Right lobe of liver (tissue), 4 donors: ENCODE results near the gene CALY.

Source experiments
- CTCF ChIP-seq, 4 donors: fragments of 200-600 bp in 3 of 4; fragments of 450-650 bp in 1 of 4; IDR thresholded peaks; one replicate each; pipeline versions ENCODE4 v1.5.1 to v1.8.0; 2016 to 2022; ENCODE audit warnings: antibody characterized with exemption in 4 of 4, mild to moderate bottlenecking in 2 of 4
- POLR2A ChIP-seq: fragments of 450-650 bp; IDR thresholded peaks from one replicate; pipeline ENCODE4 v1.6.1; 2017; ENCODE audit warnings: antibody characterized with exemption, mild to moderate bottlenecking
- donor health status: DM: no; HTN: no; CAD: no.
- donor health status: DM: no; HTN: no; CAD: no.
- donor health status: DM: no; HTN: yes; CAD: no.

GRCh38 chr10:133280391-133281059 is 56.2 kb downstream of the CALY start:
- no peak for TF ChIP-seq POLR2A
- TF ChIP-seq CTCF (IDR thresholded peaks at IDR 0.05), result no peak
